HepG2 (cell line): ENCODE results near the gene TEC. TPM values are rescaled to one million over a fixed set of nuclear protein-coding genes. Genes with fewer than 3 reads are reported as not detected.

ENCODE experiments used
- ATAC-seq: fragments of 200-7000 bp; cut with Tn5 transposase; 3 replicates; pipeline ENCODE4 v1.9.1; 2020; ENCODE audit warnings: mild to moderate bottlenecking, moderate library complexity
- BruUV-seq: library from RNA; stranded (reverse); fragments of 400-500 nt; replicated peaks from 2 replicates; lab custom pipeline; 2021; lab: Mats Ljungman, UMichigan
- CTCF ChIA-PET: fragments of 300-600 bp; formaldehyde crosslinking; extraction: SDS; loops from one replicate; lab custom pipeline; 2021; ENCODE audit warnings: low total read pairs, inconsistent platforms, low intra/inter-chr PET ratio; lab: Yijun Ruan, JAX
- POLR2A ChIA-PET: fragments of 350-600 bp; sonication (Branson Sonifier 250); formaldehyde crosslinking; loops from one replicate; lab custom pipeline; 2020; ENCODE audit warnings: antibody characterized with exemption, inconsistent platforms; lab: Yijun Ruan, JAX
- DNase-seq: peaks from one replicate; pipeline ENCODE4 v3.0.0-alpha.2; 2015; ENCODE audit warnings: low spot score
- FAIRE-seq: peaks from 3 replicates; lab custom pipeline; 2011; peaks lifted over from hg19 to GRCh38; lab: Jason Lieb, UNC
- H2AFZ ChIP-seq: one replicate; pipeline ENCODE4 v1.6.1; 2011; ENCODE audit warnings: low read length, inconsistent platforms
- H3K27ac ChIP-seq: fragments of 300-600 bp; 3 replicates; pipeline ENCODE4 v1.8.0; 2011; ENCODE audit warnings: mixed run types, mild to moderate bottlenecking, mixed read lengths, low read length, inconsistent platforms; ENCODE audit not compliant: insufficient read depth; ENCODE audit errors: extremely low read length
- H3K27me3 ChIP-seq, 2 experiments: fragments of 200-600 bp in 1 of 2; 2 replicates in 1 of 2; 3 replicates in 1 of 2; pipeline versions ENCODE4 v1.6.0 to v1.8.0; 2011; ENCODE audit warnings: low read length in 2 of 2, mild to moderate bottlenecking in 2 of 2, moderate library complexity in 2 of 2, inconsistent platforms in 1 of 2; ENCODE audit not compliant: insufficient read depth in 2 of 2, control insufficient read depth in 1 of 2
- H3K36me3 ChIP-seq, 2 experiments: fragments of 200-600 bp in 1 of 2; replicated peaks in 1 of 2; 2 replicates in 1 of 2; 3 replicates in 1 of 2; pipeline versions ENCODE4 v1.5.1 to v1.8.0; 2011; ENCODE audit warnings: low read length in 2 of 2, inconsistent platforms in 1 of 2; ENCODE audit not compliant: insufficient read depth in 2 of 2, control insufficient read depth in 1 of 2
- H3K4me1 ChIP-seq: 2 replicates; pipeline ENCODE4 v1.5.1; 2012; ENCODE audit warnings: low read length, inconsistent platforms; ENCODE audit not compliant: insufficient read depth
- H3K4me2 ChIP-seq: 2 replicates; pipeline ENCODE4 v1.6.0; 2011; ENCODE audit warnings: low read depth, low read length, inconsistent platforms
- H3K4me3 ChIP-seq, 3 experiments: fragments of 200-600 bp in 1 of 3; sonication (generic), shearing (Covaris generic) in 1 of 3; replicated peaks in 1 of 3; 2 replicates each; pipeline ENCODE4 v1.5.1; 2011 to 2016; ENCODE audit warnings: low read length in 3 of 3, inconsistent platforms in 2 of 3, low read depth in 2 of 3, mild to moderate bottlenecking in 2 of 3, control low read depth in 1 of 3, mixed read lengths in 1 of 3; ENCODE audit not compliant: insufficient read depth in 1 of 3
- H3K79me2 ChIP-seq: one replicate; pipeline ENCODE4 v1.6.1; 2011; ENCODE audit warnings: low read length, inconsistent platforms; ENCODE audit not compliant: insufficient read depth
- H3K9ac ChIP-seq: 2 replicates; pipeline ENCODE4 v1.6.0; 2011; ENCODE audit warnings: mild to moderate bottlenecking, low read depth, low read length, inconsistent platforms; ENCODE audit not compliant: insufficient read depth
- H3K9me3 ChIP-seq: 2 replicates; pipeline ENCODE4 v1.5.1; 2012; ENCODE audit warnings: mild to moderate bottlenecking, low read length
- H4K20me1 ChIP-seq: 2 replicates; pipeline ENCODE4 v1.6.0; 2011; ENCODE audit warnings: inconsistent platforms, mild to moderate bottlenecking, low read length, moderate library complexity; ENCODE audit not compliant: insufficient read depth
- AGO1 ChIP-seq: fragments of 200-400 bp; formaldehyde crosslinking; IDR thresholded peaks from 2 replicates; pipeline ENCODE4 v1.6.1; 2017; ENCODE audit warnings: mild to moderate bottlenecking, low read depth, low read length, moderate library complexity; ENCODE audit not compliant: poor library complexity, severe bottlenecking
- ARHGAP35 ChIP-seq: sonication (generic); formaldehyde crosslinking; IDR thresholded peaks from 2 replicates; pipeline ENCODE4 v1.9.0; 2022; ENCODE audit warnings: mild to moderate bottlenecking, inconsistent platforms, moderate library complexity, missing genetic modification reagents, borderline replicate concordance
- CEBPB ChIP-seq: IDR thresholded peaks from 2 replicates; pipeline ENCODE4 v1.6.1; 2011; ENCODE audit warnings: low read depth, low read length, improper control_type of control experiment, borderline replicate concordance
- ETS1 ChIP-seq: sonication (generic); formaldehyde crosslinking; IDR thresholded peaks from 2 replicates; pipeline ENCODE4 v1.4.0; 2020; ENCODE audit warnings: missing genetic modification reagents
- IKZF5 ChIP-seq: IDR thresholded peaks from 2 replicates; pipeline ENCODE4 v1.6.1; 2018; ENCODE audit warnings: missing genetic modification reagents, mild to moderate bottlenecking, missing compliant biosample characterization
- PLRG1 ChIP-seq: fragments of 450-650 bp; conservative IDR thresholded peaks from 2 replicates; pipeline ENCODE4 v1.6.1; 2016
- RXRA ChIP-seq: sonication (generic); formaldehyde crosslinking; IDR thresholded peaks from 2 replicates; pipeline ENCODE4 v1.5.1; 2020; ENCODE audit warnings: missing genetic modification reagents
- SIN3B ChIP-seq: fragments of 150-350 bp; IDR thresholded peaks from 2 replicates; pipeline ENCODE4 v1.6.1; 2014; ENCODE audit warnings: low read length
- ZBTB34 ChIP-seq: sonication (generic); formaldehyde crosslinking; IDR thresholded peaks from 2 replicates; pipeline ENCODE4 v1.8.0; 2022; ENCODE audit warnings: mild to moderate bottlenecking, missing genetic modification reagents
- ZFP36 ChIP-seq: fragments of 150-350 bp; IDR thresholded peaks from 2 replicates; pipeline ENCODE4 v1.6.1; 2018; ENCODE audit warnings: borderline replicate concordance, low read length, low read depth; ENCODE audit not compliant: partially characterized antibody
- ZNF264 ChIP-seq: sonication (generic); formaldehyde crosslinking; IDR thresholded peaks from 2 replicates; pipeline ENCODE4 v1.4.0; 2020; ENCODE audit warnings: missing genetic modification reagents
- ZNF580 ChIP-seq: IDR thresholded peaks from 2 replicates; pipeline ENCODE4 v1.6.1; 2016; ENCODE audit warnings: low read depth, borderline replicate concordance
- WGBS: methylation state at CpG from one replicate; pipeline ENCODE4 v1.1.6; 2017; ENCODE audit warnings: low lambda C conversion rate; 5-methylcytosine and 5-hydroxymethylcytosine counted together
- in situ Hi-C: cut with HindIII; loops from 2 replicates; pipeline ENCODE4 v1.10.0; 2017; ENCODE audit warnings: low pct_unique_long_range_greater_than_20kb; ENCODE audit not compliant: extremely low pct_ligation_motif_present
- intact Hi-C: fragments of 100-400 bp; cut with micrococcal nuclease; formaldehyde crosslinking; loops from one replicate; pipeline ENCODE4 v1.10.0; 2022; ENCODE audit not compliant: unreplicated experiment
- polyA plus RNA-seq, 8 experiments: library from polyadenylated mRNA; depleted of rRNA in 3 of 8; stranded (reverse) in 7 of 8; unstranded in 1 of 8; fragments of >200 nt; fragmentation: Illumina TruSeq in 4 of 8; extraction: Trizol in 4 of 8; gene quantifications; 2 replicates each; pipeline versions ENCODE4 v1.2.1 to v1.2.3, GENCODE V29; 2011 to 2016; ENCODE audit warnings: low read depth in 4 of 8, missing spikeins in 1 of 8, mixed read lengths in 1 of 8; ENCODE audit not compliant: insufficient read depth in 1 of 8
- total RNA-seq, 5 experiments: library from RNA; depleted of rRNA; stranded (reverse); fragments of >200 nt; fragmentation: Illumina TruSeq; extraction: Trizol; gene quantifications; 2 replicates each; pipeline ENCODE4 v1.2.3, GENCODE V29; 2016; ENCODE audit warnings: low read depth in 1 of 5

TEC gene
- total and polyA plus RNA-seq, 2 of the 13 experiments (the other 11 are each of a cell fraction or from before 2014, with no cell fraction given): 0.05 to 0.20 TPM

DNA sequence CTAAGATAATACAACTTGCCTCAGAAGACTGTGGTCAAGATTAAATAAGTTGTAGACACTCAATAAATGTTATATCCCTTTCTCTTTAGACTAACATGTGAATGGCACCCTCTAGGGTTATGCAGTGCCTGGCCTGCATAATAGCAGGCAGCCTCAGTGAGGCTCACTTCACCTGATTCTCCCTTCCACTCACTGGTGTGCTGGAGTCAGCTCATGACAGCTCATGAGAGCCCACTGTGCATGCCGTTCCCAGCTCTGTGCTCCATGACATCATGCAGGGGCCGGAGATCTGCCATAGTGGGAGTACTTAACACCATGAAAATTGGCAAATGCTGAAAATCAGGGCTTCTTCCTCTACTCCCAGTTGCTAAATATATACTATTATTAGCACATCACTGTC is 64.5 kb downstream of the TEC start:
- no peaks in the 10 kb centered on the region for H3K27me3 ChIP-seq
- WGBS: 41% methylated on average over 2 of the region's 2 CpGs
- FAIRE-seq (no peak), DNase-seq (no peak), ATAC-seq (no peak)
- no peaks in the 10 kb centered on the region for H3K9me3 ChIP-seq
- H2AFZ ChIP-seq: no peak overlapping the region
- ChIA-PET CTCF (no interaction called here), POLR2A (no interaction called here)
- no peaks in the 10 kb centered on the region for H3K36me3 ChIP-seq
- no peak for TF ChIP-seq ZNF264
- no peak for TF ChIP-seq ZBTB34
- TF ChIP-seq ZNF580: no peak
- TF ChIP-seq ARHGAP35 (CRISPR knock-in tag): no peak
- no peak for TF ChIP-seq IKZF5 (CRISPR knock-in tag)
- no peak for TF ChIP-seq RXRA (CRISPR knock-in tag)
- TF ChIP-seq PLRG1: no peak
- no peak for TF ChIP-seq ZFP36
- TF ChIP-seq ETS1 (CRISPR knock-in tag): no peak
- no peak for TF ChIP-seq AGO1
- TF ChIP-seq SIN3B: no peak
- TF ChIP-seq CEBPB: no peak
- intact Hi-C loops: no loop called here
- no peak overlapping the region for H3K4me2 ChIP-seq
- no peak overlapping the region for H3K4me3 ChIP-seq
- H3K9ac ChIP-seq: no peak overlapping the region
- no TSS peak for BruUV-seq
- in situ Hi-C loops: no loop called here
- no peaks in the 10 kb centered on the region for H4K20me1 ChIP-seq
- H3K27ac ChIP-seq: no peak overlapping the region
- no peaks in the 10 kb centered on the region for H3K4me1 ChIP-seq
- H3K79me2 ChIP-seq: no peaks in the 10 kb centered on the region
